ENCODE results near the gene MAPKAPK3.
A peak's percentile ranks its signal among the peaks of the same experiment; 100 is the strongest.

MAPKAPK3 gene

DNA sequence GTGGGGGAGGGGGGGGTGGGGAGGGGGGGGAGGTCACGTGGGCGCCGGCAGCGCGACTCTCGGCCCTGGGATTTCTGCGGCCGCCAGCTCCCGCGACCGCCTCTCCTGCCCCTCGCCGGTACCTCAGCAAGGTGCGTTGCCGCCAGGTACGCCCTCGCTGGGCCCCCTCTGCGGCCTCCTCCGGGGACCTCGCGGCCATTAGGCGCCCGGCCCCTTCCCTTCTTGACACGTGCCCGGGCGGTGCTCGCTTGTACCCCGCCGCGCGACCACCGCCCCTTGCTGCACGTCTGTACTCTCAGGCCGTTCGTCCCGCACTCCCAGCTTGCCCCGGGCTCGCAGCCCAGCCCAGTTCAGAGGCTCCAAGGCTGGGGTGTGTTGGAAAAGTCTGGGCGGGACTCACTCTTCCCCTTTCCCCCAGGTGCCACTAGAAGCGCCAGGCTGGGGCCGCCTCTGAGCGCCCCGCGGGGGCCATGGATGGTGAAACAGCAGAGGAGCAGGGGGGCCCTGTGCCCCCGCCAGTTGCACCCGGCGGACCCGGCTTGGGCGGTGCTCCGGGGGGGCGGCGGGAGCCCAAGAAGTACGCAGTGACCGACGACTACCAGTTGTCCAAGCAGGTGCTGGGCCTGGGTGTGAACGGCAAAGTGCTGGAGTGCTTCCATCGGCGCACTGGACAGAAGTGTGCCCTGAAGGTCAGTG is at the start of gene MAPKAPK3:
Gene MAPKAPK3, plus strand, starts transcription at position 56 of the 696 bp plus-strand sequence. Its CDS starts 415 bp downstream, at position 471.
- no peak for DNase-seq

DNA sequence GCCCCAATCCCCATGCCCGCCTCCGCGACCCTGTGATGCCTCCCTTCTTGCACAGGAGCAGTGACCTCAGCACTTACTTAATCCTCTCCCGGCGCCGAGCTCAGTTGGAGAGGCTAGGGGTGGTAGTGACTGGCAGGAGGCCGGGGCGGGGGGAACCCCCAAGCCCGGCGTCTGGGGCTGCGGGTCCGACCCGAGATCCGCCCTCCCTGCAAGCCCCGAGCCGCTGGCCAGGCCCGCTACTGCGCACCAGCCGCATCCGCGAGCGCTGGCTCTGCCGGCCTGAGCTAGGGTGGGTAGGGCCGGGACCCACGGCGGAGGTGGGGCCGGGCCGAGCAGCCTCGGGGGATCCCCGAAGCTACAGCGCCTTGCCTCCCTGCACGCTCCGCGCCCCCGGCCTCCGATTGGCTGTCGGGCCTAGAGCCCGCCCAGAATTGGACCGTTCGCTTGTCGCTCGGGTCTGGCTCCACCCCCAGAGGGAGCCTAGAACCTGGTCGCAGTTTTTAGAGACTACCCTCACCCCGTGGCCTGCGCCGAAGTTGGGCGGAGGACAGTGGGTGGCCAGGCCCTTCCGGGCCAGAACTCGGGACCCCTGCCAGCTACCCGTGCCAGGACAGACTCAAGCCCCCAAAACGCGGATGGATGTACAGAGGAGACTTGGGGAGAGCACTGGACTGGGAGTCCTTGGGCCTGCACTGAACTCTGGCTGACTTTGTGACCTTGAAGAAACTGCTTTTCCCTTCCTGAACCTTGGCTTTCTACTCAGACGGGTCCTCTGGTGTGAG is 49.4 kb upstream of the MAPKAPK3 start, which contains the start of gene C3orf18:
Gene C3orf18, minus strand, starts transcription at position 362 of the 782 bp plus-strand sequence. CDS start 2,048 bp downstream, outside the sequence.
- DNase-seq, result peak; percentile 25

GRCh38 chr3:50568947-50569749 is 47.8 kb upstream of the MAPKAPK3 start, which contains the start of gene HEMK1:
Gene HEMK1, plus strand, starts transcription at chr3:50569522. Its CDS starts 1,583 bp downstream, at chr3:50571105.
- DNase-seq, result peak; percentile 73

- DNase-seq, result no peak
Observed at GRCh38 chr3:50570508-50571279, 46.3 kb upstream of the MAPKAPK3 start.

GRCh38 chr3:50571486-50571885 is 45.5 kb upstream of the MAPKAPK3 start:
- DNase-seq, result no peak

- peak; percentile 30 for DNase-seq
Observed at GRCh38 chr3:50572158-50572557, 44.8 kb upstream of the MAPKAPK3 start.

- no peak for DNase-seq
Observed at GRCh38 chr3:50572801-50573371, 44.1 kb upstream of the MAPKAPK3 start.

DNA sequence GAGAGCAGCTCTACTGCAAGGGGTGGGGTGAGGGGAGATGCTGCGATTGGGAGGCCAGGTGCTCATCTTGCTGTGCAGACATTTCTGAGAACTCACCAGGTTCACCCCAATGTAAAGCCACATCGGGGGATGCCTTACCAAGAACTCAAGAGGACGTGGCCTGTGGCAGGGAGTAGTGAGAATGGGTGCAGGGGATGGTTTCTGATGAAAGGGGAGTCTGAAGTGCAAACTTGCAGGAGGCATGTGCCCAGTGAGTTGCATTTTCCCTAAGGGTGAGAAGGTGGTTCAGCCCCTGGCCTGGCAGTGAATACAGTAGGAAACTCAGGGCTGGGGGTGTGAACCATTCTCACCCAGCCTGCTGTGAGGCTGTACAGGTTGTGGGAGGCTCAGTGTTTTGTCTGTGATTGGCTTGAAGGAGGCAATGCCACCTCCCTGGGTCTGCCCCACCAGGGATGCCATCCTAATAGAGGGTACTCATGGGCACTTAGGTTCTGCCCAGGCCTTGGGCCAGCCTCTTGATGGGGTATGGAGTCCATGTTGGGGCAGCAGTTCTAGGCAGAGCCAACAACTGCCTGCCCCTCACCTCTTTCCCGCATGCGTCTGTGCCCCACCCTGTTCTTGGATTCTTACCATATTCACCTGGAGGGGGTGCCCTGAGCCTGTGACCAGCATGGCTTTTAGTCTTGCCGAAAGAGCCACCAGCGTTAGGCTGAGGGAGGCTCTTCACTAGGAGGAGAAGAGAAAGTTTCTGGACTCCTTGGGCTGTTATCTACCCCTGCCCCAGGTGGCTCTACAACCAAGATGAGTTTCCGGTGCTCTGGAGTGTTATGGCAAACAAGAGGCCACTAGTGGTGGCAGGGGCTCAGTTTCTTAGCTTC is 43.1 kb upstream of the MAPKAPK3 start:
- DNase-seq, result no peak

GRCh38 chr3:50574444-50574831 is 42.5 kb upstream of the MAPKAPK3 start:
- DNase-seq, result no peak

DNA sequence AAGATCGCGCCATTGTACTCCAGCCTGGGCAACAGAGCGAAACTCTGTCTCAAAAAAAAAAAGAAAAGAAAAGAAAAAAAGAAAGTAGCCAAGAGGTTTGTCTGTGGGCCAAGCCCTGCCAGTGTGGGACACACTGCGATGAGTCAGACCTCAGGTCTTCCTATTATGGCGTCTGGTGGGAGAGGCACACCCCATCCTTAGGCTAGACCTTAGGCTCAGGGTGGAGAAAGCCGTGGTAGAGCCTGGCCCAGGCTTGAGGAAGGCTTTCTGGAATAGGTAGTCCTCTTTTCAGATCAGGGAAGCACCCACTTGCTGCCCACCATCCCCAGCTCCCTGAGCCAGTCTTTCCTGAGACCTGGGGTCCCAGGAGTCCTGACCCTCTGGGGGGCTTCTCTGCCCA is 41.6 kb upstream of the MAPKAPK3 start:
- DNase-seq, result no peak

- DNase-seq, result no peak
Observed at GRCh38 chr3:50577348-50577747, 39.6 kb upstream of the MAPKAPK3 start.

DNA sequence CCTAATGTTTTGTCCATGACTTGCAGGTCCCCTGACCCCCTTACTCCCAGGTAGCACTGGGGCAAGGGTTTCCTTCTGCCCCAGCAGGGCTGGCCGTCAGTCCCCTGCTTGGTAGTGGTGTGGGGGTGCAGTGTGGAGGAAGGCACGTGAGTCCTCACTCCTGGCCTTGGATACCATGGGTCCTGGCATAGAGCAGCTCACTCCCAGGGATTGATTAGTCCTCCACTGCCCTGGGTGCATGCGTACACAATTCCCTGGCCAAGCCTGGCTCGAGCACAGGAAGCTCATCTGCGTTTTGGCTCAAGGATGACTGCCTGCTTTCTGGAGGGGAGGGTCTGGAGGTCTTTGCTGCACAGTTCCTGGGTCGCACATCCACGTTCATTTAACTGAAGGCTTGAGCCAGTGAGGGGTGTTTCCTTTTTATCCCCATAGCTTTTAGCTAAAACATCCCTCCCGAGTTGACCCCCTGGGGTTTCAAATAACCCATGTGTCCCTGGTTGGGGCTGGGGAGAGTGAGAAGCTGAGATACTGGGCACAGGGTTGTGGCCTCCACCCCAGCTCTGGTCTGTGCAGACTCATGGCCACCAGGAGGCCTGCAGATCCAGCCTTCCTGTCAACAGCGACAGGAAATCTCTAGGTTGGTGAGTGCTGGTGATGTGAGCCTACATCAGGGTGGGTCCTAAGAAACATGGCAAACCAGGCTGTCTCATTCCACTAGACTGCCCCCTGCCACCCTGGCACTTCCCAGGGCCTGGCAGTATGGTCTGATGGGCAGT is 36.1 kb upstream of the MAPKAPK3 start:
- DNase-seq, result no peak

DNA sequence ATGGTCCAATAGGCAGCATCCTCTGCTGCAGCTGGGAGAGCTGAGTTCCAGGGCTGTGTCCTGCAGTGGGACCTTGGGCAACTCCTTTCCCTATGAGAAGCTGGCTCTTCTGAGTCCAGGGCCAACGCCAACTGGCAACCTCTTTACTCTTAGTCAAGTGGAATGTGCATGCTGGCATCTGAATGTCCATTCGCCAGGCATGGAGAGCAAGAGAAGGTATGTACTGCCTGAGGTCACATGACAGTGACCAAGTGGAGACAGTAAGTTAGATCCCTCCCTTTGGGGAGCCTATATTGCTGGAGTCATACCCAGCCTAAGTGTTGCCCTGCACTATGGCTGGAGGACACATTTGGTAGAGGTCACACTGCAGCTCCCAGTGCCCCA is 35.5 kb upstream of the MAPKAPK3 start:
- no peak for DNase-seq

DNA sequence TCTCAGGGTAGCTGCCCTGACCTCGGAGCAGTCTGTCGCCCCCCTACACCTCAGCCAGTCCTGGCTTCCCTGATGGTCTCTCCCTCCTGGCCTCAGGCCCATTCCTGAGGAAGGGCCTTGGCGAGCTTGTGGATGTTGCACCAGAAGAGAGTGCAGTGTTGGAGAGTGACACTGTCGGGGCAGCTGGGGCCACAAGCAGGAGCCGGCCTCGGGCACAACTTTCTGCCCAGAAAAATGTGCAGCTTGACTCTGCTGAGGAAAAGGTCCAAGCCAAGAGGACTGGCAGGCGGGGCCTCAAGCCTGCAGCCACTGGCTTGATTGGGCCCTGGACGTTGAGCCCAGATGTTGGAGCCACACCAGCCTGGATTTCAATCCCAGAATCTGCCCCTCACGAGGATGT is 34.9 kb upstream of the MAPKAPK3 start:
- no peak for DNase-seq

DNA sequence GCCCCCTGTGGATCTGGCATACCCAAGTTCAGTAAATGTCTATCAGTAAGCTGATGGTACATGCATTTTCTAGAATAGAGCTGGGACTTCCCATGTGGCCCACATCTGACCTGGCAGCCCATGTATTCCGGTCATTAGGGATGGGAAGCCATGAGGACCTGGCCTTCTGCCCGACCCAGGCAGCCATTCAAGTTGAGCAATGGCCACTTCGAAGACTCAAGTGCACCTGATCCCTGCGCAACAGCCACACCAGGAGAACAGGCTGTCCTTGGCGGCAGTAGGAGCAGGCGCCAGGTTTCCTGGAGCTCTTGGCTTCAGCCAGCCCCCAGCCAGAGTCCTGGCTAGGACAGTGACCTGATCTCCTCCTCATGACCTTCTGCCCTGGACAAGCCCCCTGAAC is 33.1 kb upstream of the MAPKAPK3 start:
- DNase-seq, result peak; percentile 22

- DNase-seq, result no peak
Observed at GRCh38 chr3:50584391-50584790, 32.6 kb upstream of the MAPKAPK3 start.

GRCh38 chr3:50585919-50586762 is 30.8 kb upstream of the MAPKAPK3 start:
- no peak for DNase-seq

DNA sequence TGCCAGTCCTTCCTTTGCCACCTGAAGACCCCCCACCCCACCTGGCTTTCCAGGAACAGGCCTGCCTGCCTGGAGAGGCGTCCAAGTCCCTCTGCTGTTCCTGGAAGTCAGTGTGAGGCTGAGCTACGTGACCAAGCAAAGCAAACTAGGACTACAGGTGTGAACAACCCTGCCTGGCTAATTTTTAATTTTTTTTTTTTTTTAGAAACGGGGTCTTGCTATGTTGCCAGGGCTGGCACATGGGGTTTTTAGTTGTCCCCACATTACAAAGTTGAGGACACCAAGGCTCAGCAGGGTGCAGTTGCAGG is 30.2 kb upstream of the MAPKAPK3 start:
- DNase-seq, result no peak

GRCh38 chr3:50587373-50587772 is 29.6 kb upstream of the MAPKAPK3 start:
- no peak for DNase-seq

Measured in DMS79 treated with DMSO at 0.1 percent for 48 hours (cell line).